Heart left ventricle (tissue), 16 donors: ENCODE measurements around the gene GABRB1. TPM values are rescaled to one million over a fixed set of nuclear protein-coding genes. Genes with fewer than 3 reads are reported as not detected.

ENCODE experiments used
- ATAC-seq, 4 donors: fragments of 200-7000 bp; cut with Tn5 transposase; one replicate each; pipeline ENCODE4 v1.9.1; 2020 to 2022; ENCODE audit warnings: moderate library complexity in 4 of 4, mild to moderate bottlenecking in 3 of 4, moderate number of reproducible peaks in 1 of 4
- DNase-seq, 5 donors: peaks; one replicate each; pipeline ENCODE4 v3.0.0-alpha.2; 2020
- H3K27ac ChIP-seq, 12 donors: fragments of 200-600 bp; sonication (generic) in 4 of 12; one replicate each; pipeline versions ENCODE4 v1.5.0 to v1.8.0; 2016 to 2022; ENCODE audit warnings: mild to moderate bottlenecking in 2 of 12
- H3K27me3 ChIP-seq, 9 donors: fragments of 200-600 bp; sonication (generic) in 2 of 9; one replicate each; pipeline versions ENCODE4 v1.5.1 to v1.8.0; 2016 to 2022; ENCODE audit warnings: mild to moderate bottlenecking in 3 of 9
- H3K36me3 ChIP-seq, 9 donors: fragments of 200-600 bp; sonication (generic) in 2 of 9; one replicate each; pipeline versions ENCODE4 v1.5.0 to v1.8.0; 2018 to 2022; ENCODE audit warnings: mild to moderate bottlenecking in 2 of 9
- H3K4me1 ChIP-seq, 12 donors: fragments of 200-600 bp; sonication (generic) in 4 of 12; one replicate each; pipeline versions ENCODE4 v1.5.0 to v1.8.0; 2016 to 2022; ENCODE audit warnings: mild to moderate bottlenecking in 3 of 12
- H3K4me3 ChIP-seq, 12 donors: fragments of 200-600 bp; sonication (generic) in 4 of 12; one replicate each; pipeline versions ENCODE4 v1.5.0 to v1.8.0; 2017 to 2022; ENCODE audit warnings: mild to moderate bottlenecking in 9 of 12, moderate library complexity in 4 of 12
- H3K9me3 ChIP-seq, 12 donors: fragments of 200-600 bp; sonication (generic) in 4 of 12; one replicate each; pipeline versions ENCODE4 v1.5.0 to v1.8.0; 2016 to 2022; ENCODE audit warnings: mild to moderate bottlenecking in 1 of 12
- CTCF ChIP-seq, 12 donors: fragments of 200-600 bp; sonication (generic) in 4 of 12; IDR thresholded peaks; one replicate each; pipeline versions ENCODE4 v1.5.0 to v1.8.0; 2018 to 2022; ENCODE audit warnings: antibody characterized with exemption in 12 of 12, mild to moderate bottlenecking in 5 of 12
- POLR2A ChIP-seq, 2 donors: fragments of 450-650 bp; IDR thresholded peaks; one replicate each; pipeline ENCODE4 v1.6.1; 2017; ENCODE audit warnings: antibody characterized with exemption in 2 of 2, mild to moderate bottlenecking in 2 of 2, moderate library complexity in 2 of 2
- WGBS, 4 donors: extraction: QIAGEN DNeasy Blood & Tissue Kit in 2 of 4; methylation state at CpG; one replicate each; pipeline versions ENCODE4 v1.1.5 to v1.1.7; 2013 to 2018; 5-methylcytosine and 5-hydroxymethylcytosine counted together
- intact Hi-C, 10 donors: fragments of 100-400 bp; cut with DNase I; formaldehyde crosslinking; loops; one replicate each; pipeline versions ENCODE4 v1.11.1 to v1.14.2; 2022
- polyA plus RNA-seq, 2 donors: library from polyadenylated mRNA; stranded (reverse); fragments of 200-250 nt; gene quantifications; one replicate each; pipeline ENCODE4 v1.2.3, GENCODE V29; 2013
- total RNA-seq, 9 donors: library from RNA; depleted of rRNA in 2 of 9; stranded (reverse); fragments of >200 nt in 2 of 9; fragmentation: NEBNext Ultra II Directional in 3 of 9; extraction: Animal tissue kit (Norgen Biotek cat#: 25700) in 3 of 9; gene quantifications; one replicate each; pipeline versions ENCODE4 v1.1.0 to v1.2.4, GENCODE V29; 2016 to 2023
- donor health status: ischemic (EF 13 %, LVEDD 7.1; RV severe dilation, severe dysfunction).
- donor health status: healthy with polysubstance abuse.
- donor health status: DM: no; HTN: yes; CAD: no.
- donor health status: DM: no; HTN: no; CAD: no.
- donor health status: ischemic (EF 25% LVEDD 6.9; RV normal size, moderate dysfunction).
- donor health status: ischemic (EF 25% LVEDD 5.7; RV mildly dilated, moderate dysfunction).
- donor health status: healthy.
- donor health status: DM: yes; HTN: yes; CAD: no.
- donor health status: ischemic (EF 35%, LVEDD 5.7; RV mildly dilated, moderate dysfunction).
- donor health status: nonischemic (EF 11% LVEDD 7.7; RV severe dilation, severe dysfunction).
- donor health status: DM: yes; HTN: yes; CAD: no.
- donor health status: PGD.
- donor health status: ischemic (EF 29% LVEDD 5.4; RV normal size, mild dysfunction).
- donor health status: nonischemic (EF 23%, LVEDD 6.1; RV moderate dilation, normal function).

GABRB1 gene
- total and polyA plus RNA-seq, 11 donors: 1.0 to 13.6 (median 4.5) TPM

GRCh38 chr4:47444031-47444430 is 412.7 kb downstream of the GABRB1 start:
- H3K27me3 ChIP-seq: no peaks in the 10 kb centered on the region
- peak overlapping the region in 1 of 12 donors; percentile 56 for H3K27ac ChIP-seq
- ATAC-seq (no peak), DNase-seq (no peak)
- TF ChIP-seq CTCF (IDR thresholded peaks at IDR 0.05) (no peak), POLR2A (IDR thresholded peaks at IDR 0.05) (no peak)
- intact Hi-C loops: no loop called here
- WGBS, 4 donors: 94 to 98% (median 96%) methylated on average over 2 of the region's 2 CpGs
- no peaks in the 10 kb centered on the region for H3K36me3 ChIP-seq
- H3K9me3 ChIP-seq: no peaks in the 10 kb centered on the region
- peaks cover 0 to 15% (median 0%) of the 10 kb centered on the region in 12 donors for H3K4me1 ChIP-seq
- H3K4me3 ChIP-seq: no peak overlapping the region

GRCh38 chr4:47451657-47452056 is 420.3 kb downstream of the GABRB1 start:
- Histone ChIP-seq H3K4me3 (peak overlapping the region in 1 of 12 donors; percentile 0), H3K27me3 (no peaks in the 10 kb centered on the region), H3K36me3 (peaks cover 0 to 75% (median 62%) of the 10 kb centered on the region in 9 donors), H3K9me3 (no peaks in the 10 kb centered on the region), H3K27ac (peak overlapping the region in 4 of 12 donors; percentile 6 to 42 (median 29)), H3K4me1 (peaks cover 0 to 14% (median 0%) of the 10 kb centered on the region in 12 donors)
- WGBS, 4 donors: 35 to 66% (median 46%) methylated on average over 4 of the region's 4 CpGs
- ATAC-seq: peak; percentile 58 to 83 (median 71)
- DNase-seq: peak in 1 of 5 donors; percentile 30
- intact Hi-C loops: no loop called here
- TF ChIP-seq POLR2A (IDR thresholded peaks at IDR 0.05) (no peak), CTCF (IDR thresholded peaks at IDR 0.05) (no peak)

- peak in 3 of 4 donors; percentile 2 to 7 (median 2) for ATAC-seq
- no peak for DNase-seq
- intact Hi-C loops: loop anchor here in 8 of 10 donors (1.0 to 10.0 kb wide), 6 partner anchors 22 to 104 kb away; partner anchors contain the start of gene ATP10D (in 4 of the 8)
Observed at GRCh38 chr4:47462799-47463234, 431.4 kb downstream of the GABRB1 start.

More at GRCh38 chr4:47462799-47463234, 431.4 kb downstream of the GABRB1 start:
- TF ChIP-seq CTCF (IDR thresholded peaks at IDR 0.05) (no peak), POLR2A (IDR thresholded peaks at IDR 0.05) (no peak)
- Histone ChIP-seq H3K27ac (peak overlapping the region; percentile 29 to 92 (median 86)), H3K9me3 (no peaks in the 10 kb centered on the region), H3K4me1 (peaks cover 0 to 30% (median 4%) of the 10 kb centered on the region in 12 donors), H3K36me3 (peaks cover 0 to 21% (median 7%) of the 10 kb centered on the region in 9 donors), H3K27me3 (no peaks in the 10 kb centered on the region), H3K4me3 (peak overlapping the region; percentile 64 to 92 (median 77))
- WGBS, 4 donors: 8 to 12% (median 10%) methylated on average over 6 of the region's 6 CpGs
